H1 (cell line): ENCODE measurements around the gene TRAPPC3.

Source experiments
- BCL11A ChIP-seq, 2 experiments: IDR thresholded peaks; one replicate each; pipeline ENCODE4 v1.6.1; 2011; ENCODE audit warnings: low read depth in 2 of 2, low read length in 2 of 2, mild to moderate bottlenecking in 2 of 2
- CEBPB ChIP-seq: IDR thresholded peaks from 2 replicates; pipeline ENCODE4 v1.6.1; 2012; ENCODE audit warnings: low read depth, low read length
- CTCF ChIP-seq, 3 experiments: IDR thresholded peaks; 1 replicate in 2 of 3; 2 replicates in 1 of 3; pipeline versions ENCODE4 v1.5.1 to v1.6.1; 2011; ENCODE audit warnings: low read length in 3 of 3, mild to moderate bottlenecking in 3 of 3, inconsistent platforms in 2 of 3, low read depth in 1 of 3, moderate library complexity in 1 of 3; ENCODE audit not compliant: insufficient read depth in 1 of 3; ENCODE audit errors: control extremely low read depth in 1 of 3
- POLR2A ChIP-seq, 2 experiments: IDR thresholded peaks; 1 replicate in 1 of 2; 2 replicates in 1 of 2; pipeline ENCODE4 v1.6.1; 2011; ENCODE audit warnings: low read depth in 2 of 2, low read length in 2 of 2, mild to moderate bottlenecking in 2 of 2; ENCODE audit errors: control extremely low read depth in 1 of 2
- RNF2 ChIP-seq: fragments of 200-900, 300-1000 bp; sonication (generic); IDR thresholded peaks from 2 replicates; pipeline ENCODE4 v1.7.1; 2016; ENCODE audit warnings: borderline replicate concordance, low read depth, mild to moderate bottlenecking, antibody characterized with exemption, low read length; ENCODE audit not compliant: poor library complexity, severe bottlenecking; ENCODE audit errors: missing control alignments
- SRF ChIP-seq: IDR thresholded peaks from 2 replicates; pipeline ENCODE4 v1.6.1; 2011; ENCODE audit warnings: mild to moderate bottlenecking, low read depth, low read length, moderate library complexity

DNA sequence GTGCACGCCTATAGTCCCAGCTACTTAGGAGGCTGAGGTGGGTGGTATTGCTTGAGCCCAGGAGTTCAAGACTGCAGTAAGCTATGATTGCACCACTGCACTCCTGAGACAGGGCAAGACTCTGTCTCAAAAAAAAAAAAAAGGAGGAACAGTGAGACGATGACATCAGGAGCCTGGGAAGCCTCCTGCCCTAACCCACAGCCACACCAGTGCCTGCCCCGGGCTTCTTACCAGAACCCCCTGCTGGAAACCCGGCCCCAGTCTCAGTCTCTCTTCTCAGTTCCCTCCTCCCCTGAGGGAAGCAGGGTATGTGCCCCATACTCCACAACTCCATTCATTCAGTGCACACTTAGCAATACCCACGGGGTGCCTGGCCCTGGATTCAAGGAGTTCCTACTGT, 33.4 kb downstream of the TRAPPC3 start:
- TF ChIP-seq RNF2 (no peak), POLR2A (IDR thresholded peaks at IDR 0.05; ENCODE audit: control extremely low read depth in 1 of 2, low read depth in 2 of 2, low read length in 2 of 2) (no peak), CEBPB (no peak), SRF (no peak), CTCF (IDR thresholded peaks at IDR 0.05; ENCODE audit: control extremely low read depth in 1 of 3, insufficient read depth in 1 of 3, low read depth in 1 of 3, low read length in 3 of 3) (no peak), BCL11A (IDR thresholded peaks at IDR 0.05; ENCODE audit: low read depth in 2 of 2, low read length in 2 of 2) (no peak)
